Measurements from ENCODE around the gene PMEL.

- TF ChIP-seq EZH2 (optimal IDR thresholded peaks at IDR 0.05; ENCODE audit: low read depth, low read length) (no peak), CTCF (IDR thresholded peaks at IDR 0.05; ENCODE audit: low read length) (no peak), EZH2phosphoT487 (IDR thresholded peaks at IDR 0.05; ENCODE audit: low read length) (no peak)
These were observed 35.8 kb upstream of the PMEL start for GRCh38 chr12:56001487-56002100.
